HG02588 (cell line): ENCODE results near the gene LRRC57.
A peak's percentile ranks its signal among the peaks of the same experiment; 100 is the strongest.

Experiments
- ATAC-seq: cut with Tn5 transposase; IDR thresholded peaks from one replicate; pipeline ENCODE4 v1.9.1; 2021; ENCODE audit warnings: mild to moderate bottlenecking, moderate library complexity; ENCODE audit not compliant: unreplicated experiment

The LRRC57 gene

DNA sequence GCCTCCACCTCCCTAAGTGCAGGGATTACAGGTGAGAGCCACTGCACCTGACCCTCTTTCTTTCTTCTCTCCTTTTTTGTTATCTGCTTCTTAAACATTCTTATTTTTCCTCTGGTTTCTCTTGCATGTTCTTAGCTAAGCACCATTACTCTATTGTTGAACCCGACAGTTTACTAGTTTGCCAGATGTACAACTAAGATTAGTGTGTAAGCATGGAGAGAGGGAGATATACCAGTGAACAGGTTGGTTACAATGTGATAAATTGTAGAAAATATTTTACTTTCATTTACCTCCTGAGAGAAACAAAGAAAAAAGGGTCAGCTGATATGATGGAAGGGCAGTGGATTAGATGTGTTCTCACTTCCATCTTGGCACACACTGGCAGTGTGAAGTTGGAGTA, 5.0 kb upstream of the LRRC57 start:
- no peak for ATAC-seq

DNA sequence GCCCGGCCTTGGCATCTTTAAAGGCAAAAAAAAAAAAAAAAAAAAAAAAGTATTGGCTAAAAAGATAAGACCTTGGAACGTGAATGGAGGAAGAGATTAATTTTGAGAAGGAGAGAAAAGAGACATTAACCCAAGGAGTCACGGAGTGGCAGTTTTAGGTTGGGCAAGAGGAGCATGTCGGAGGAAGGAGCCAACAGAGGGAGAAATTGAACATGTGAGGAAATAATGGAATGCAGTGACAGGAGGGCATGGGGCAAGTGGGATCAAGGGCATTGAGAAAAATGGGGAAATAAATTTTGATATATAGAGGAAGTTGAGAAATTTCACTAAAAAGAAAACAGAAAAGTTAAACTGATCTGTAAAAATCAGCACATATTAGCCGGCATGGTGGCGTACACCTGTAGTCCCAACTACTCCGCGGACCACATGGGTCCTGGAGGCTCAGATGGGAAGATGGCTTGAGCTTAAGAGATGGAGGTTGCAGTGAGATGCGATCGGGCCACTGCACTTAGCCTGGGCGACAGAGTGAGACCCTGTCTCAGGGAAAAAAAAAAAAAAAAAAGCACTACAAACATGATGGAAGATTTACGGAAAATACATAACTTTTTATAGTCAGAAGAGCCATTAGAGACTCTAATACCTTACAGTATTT, 1.3 kb upstream of the LRRC57 start:
- no peak for ATAC-seq

DNA sequence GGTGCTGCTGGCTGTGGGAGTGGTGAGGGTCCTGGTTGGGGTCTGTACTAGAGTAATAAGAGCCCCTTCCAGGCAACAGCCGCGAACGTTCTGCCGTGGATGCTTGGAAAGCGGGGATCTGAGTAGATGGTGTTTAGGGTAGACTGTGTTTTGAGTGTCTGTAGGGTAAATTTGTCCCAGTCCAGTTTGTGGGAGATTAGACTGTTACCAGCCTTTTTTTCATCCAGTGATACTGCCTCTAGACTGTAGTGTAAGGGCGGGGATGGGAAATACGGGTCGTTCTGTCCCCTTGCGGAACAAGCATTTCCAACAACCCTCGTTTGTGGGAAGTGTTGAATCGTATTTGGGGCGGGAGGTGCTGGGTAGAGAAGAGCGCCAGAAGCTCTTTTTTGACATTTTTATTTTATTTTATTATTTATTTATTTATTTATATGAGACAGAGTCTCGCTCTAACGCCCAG, 469 bp upstream of the LRRC57 start:
- ATAC-seq: peak; percentile 37

DNA sequence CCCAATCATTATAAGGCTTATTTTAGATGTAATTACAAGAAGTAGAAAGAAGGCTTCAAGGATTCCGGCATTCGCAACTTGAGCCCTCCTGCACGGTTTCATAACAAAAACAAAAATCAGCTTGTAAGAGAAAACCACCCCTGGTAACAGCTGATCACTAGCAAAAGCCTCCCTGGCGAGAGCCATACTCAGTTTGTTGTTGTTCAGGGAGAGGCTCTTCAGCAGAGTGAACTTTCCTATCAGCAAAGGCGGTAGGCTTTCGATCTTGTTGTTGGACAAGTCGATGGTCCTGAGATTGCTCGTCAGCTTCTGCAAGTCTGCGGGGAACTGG, 710 bp downstream of the LRRC57 start:
- ATAC-seq: no peak

DNA sequence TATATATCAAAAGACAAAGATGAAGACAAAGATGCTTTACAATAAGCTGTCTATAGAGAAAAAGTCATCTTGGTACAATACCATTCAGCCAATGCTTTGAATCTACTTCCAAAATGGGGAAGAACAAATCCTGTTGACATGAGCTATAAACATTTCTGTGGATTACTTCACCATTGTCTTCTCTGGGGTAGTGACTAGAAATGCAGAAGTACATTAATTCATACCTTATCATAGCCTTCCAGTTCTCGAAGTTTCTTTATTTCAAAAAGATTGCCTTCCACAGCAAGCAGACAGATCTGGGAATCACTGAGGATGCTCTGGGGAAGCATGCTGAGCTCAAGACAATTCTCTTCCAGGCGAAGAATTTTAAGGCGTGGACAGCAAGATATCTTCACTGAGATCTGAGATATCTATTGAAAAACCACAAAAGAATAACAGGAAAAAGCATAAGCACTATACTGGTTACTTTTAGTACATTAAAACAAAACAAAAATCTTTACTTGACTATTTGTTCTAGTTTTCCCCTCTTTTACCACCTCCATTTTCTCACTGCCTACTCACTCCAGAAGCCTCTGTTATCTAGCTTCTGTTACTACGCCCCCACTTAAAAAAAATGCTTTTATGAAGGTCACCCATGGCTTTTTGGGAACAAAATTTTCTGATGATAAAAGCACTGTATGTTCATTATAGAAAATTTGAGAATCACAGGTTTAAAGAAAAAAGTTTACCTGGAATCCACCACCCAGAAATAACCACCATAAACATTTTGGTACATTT, 3.6 kb downstream of the LRRC57 start:
- no peak for ATAC-seq

DNA sequence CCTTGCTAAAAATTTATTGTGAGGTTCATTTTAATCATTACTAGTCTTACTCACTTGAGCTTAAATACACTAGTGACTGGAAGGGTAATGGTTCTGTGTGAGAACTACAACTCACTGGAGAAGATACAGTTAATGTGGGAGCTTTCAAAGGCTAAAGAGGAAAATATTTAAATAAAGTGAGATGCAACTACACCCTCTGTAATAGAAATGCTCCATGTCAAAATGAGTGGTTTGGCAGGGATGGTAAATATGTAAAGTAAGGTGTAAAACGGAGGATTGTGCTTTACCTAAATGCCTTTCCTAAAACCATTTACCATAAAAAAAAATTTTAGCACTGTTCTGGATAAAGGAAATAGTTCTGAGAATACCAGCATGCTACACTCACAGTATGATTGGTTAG, 15.3 kb downstream of the LRRC57 start:
- no peak for ATAC-seq

DNA sequence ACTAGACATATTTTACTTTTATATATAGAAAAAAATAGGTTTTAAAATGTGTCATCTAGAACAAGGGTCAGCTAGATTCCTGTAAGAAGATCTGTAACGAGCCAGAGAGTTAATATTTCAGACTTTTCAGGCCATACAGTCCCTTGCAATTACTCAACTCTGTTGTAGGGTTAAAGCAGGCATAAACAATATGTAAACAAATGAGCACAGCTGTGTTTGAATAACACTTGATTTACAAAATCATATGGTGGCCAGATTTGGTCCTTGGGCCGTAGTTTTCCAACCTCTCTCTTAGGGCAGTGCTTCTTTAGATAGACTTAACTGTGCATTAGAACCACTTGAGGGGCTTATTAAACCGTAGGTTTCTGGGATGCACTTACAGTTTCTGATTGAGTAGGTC, 19.6 kb downstream of the LRRC57 start:
- no peak for ATAC-seq

DNA sequence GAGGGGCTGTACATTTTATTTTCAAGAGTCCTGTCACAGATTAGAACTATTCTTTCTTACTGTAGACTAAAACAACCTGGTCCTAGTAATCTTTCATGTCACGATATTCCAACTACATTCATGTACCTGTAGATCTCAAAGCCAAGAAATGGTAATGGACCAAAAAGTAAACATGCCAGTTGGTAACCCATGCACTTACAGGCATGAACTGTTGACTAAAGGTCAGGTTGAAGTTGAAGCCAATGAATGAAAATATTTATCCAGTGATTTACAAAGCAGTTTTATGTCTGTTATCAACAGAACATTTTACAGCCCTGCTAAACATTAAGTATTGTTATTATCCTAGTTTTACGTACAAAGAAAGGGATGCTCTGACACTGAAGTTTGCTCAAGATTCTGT, 25.3 kb downstream of the LRRC57 start:
- no peak for ATAC-seq

DNA sequence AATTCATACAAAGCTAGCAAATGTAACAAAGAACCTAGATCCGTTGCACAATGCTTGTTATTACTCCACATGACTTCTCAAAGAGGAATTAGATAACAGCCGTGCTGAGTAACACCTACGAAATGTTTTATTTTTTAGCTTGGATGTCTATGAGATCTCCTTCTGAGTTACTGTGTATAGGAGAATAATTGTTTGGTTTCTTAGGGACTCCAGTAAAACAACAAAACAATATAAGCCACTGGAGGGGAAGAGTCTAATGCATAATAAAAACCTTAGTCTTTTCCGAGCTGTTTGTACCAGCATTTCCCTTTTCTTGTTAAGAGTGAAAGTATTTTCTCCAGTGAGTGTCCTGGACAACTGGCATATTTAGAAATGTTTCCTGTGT, 37.6 kb downstream of the LRRC57 start:
- ATAC-seq: no peak

DNA sequence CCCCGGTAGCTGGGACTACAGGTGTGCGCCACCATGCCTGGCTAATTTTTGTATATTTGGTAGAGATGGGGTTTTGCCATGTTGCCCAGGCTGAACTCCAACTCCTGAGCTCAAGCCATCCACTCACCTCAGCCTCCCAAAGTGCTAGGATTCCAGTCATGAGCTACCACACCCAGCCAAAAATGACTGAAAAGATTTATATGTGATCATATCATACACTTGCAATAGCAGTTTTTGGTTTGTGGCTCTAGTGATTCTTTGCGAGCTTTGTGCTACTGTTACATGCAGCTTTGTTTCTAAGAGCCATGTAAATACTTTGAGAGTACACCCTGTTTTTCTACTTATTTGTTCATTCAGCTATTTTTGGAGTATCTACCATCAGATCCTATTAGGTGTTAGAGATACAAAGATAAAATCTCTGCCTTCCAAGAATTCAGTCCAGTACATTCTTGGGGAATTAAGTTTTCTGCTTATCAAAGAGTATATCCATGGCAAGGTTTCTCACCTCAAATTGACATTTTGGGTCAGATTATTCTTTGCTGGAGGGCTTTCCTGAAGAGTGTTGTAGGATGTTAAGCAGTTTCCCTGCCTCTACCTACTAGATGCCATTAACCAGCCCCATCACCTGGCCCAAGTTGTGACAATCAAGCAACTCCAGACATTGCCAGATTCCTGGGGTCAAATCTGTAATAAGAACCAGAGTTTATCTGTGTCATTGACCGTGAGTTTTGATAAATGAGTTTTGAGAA, 38.2 kb downstream of the LRRC57 start:
- no peak for ATAC-seq

DNA sequence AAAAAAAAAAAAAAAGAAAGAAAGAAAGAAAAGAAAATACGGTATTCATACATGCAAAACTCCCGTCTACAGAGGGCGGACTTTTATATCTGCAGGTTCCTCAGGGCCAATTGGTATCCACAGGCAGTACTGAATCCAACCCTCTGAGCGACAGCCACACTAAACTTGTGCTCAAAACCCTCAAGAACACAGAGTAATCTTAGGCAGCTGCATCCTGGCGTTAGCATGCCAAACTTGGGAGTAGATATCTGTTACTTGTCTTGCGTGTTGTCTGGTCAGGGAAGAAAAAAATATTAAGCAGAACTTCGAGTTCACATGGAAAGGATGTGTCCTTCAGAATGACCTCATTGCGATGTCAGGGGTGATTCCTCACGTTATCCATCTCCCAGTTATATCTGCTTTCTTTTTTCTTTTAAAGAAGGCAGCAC, 40.3 kb downstream of the LRRC57 start:
- ATAC-seq: no peak

DNA sequence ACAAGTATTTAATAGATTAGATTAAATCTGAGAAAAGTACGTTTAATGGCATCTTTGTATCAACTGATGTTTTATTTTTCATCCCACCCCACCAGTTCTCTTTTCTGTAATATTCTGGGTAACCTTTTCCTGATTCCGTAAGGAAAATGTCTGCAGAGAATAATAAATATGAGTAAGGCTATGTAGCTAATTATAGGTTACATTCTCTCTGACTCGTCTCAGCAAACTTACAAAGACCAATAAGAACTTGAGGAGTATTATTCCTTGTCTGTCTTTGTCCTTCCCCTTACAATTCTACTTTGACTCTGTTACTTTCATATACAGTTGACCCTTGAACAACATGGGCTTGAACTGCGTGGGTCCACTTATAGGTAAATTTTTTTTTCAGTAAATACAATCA, 41.1 kb downstream of the LRRC57 start:
- no peak for ATAC-seq

DNA sequence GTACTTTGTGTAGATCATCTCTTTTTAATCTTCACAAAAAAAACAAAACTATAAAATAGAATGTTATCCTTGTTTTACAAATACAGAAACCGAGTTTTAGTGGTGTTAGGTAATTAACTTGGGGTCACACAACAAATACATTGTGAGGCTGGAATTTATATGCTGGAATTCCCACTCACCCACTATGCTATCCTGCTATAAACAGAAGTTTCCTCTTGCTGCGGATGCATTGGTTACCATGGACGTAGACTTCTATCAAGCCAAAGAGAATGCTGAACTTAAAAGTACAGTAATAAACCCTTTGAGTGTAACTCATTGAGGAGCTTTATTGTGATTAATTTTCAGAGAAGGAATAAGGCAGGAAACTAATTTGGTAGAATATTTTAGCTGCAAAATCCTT, 44.0 kb downstream of the LRRC57 start:
- no peak for ATAC-seq

DNA sequence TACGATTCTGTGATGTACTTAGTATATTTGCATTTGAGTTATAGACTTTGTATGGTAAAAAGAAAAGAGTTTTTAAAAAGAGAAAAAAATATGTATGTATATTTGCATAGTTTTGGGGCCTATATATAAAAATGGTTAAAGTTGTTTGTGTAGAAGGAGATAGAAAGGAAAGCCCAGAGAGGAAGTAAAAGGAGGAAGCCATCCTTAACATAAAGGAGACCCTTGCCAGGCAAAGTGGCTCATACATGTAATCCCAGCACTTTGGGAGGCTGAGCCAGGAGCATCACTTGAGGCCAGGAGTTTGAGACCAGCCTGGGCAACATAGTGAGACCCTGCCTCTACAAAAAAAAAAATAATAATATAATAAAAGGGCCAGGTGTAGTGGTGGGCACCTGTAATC, 44.8 kb downstream of the LRRC57 start:
- no peak for ATAC-seq

DNA sequence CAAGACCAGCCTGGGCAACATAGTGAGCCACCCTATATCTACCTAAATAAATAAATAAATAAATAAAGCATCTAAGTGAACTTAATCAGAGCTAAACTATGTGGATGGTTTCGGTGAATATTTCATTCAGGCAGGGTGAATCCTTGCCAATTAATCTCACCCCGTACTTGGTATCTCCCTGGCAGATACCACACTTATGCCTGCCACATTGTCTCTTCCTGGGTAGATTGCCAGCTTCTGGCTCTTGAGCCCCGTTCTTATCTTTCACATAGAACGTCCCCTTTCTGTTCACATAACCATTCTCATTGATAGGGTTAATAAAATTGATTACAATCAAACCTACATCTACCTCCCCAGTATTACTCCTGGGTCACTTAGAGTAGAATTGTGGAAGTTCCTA, 46.1 kb downstream of the LRRC57 start:
- ATAC-seq: no peak

DNA sequence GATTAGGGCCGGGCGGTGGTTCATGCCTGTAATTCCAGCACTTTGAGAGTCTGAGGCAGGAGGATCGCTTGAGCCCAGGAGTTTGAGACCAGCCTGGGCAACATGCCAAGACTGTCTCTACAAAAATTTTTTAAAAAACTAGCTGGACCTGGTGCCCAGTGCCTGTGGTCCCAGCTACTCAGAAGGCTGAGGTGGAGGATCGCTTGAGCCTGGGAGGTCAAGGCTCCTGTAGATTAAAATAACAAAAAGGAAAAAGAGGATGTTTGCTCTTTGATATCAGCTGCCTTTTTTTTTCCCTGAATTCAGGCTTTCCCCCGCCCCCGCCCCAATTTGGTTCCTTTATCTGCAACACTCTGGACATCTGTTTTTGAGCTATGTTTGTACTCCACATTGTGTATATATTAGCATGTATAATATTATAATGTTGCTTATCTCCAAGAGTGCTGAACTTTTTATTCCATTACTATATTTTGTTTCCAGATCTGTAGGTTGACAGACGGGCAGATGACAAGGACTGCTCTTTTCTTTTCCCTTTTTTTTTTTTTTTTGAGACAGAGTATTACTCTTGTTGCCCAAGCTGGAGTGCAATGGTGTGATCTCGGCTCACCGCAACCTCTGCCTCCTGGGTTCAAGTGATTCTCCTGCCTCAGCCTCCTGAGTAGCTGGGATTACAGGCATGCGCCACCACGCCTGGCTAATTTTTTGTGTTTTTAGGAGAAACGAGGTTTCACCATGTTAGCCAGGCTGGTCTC, 48.6 kb downstream of the LRRC57 start:
- no peak for ATAC-seq

DNA sequence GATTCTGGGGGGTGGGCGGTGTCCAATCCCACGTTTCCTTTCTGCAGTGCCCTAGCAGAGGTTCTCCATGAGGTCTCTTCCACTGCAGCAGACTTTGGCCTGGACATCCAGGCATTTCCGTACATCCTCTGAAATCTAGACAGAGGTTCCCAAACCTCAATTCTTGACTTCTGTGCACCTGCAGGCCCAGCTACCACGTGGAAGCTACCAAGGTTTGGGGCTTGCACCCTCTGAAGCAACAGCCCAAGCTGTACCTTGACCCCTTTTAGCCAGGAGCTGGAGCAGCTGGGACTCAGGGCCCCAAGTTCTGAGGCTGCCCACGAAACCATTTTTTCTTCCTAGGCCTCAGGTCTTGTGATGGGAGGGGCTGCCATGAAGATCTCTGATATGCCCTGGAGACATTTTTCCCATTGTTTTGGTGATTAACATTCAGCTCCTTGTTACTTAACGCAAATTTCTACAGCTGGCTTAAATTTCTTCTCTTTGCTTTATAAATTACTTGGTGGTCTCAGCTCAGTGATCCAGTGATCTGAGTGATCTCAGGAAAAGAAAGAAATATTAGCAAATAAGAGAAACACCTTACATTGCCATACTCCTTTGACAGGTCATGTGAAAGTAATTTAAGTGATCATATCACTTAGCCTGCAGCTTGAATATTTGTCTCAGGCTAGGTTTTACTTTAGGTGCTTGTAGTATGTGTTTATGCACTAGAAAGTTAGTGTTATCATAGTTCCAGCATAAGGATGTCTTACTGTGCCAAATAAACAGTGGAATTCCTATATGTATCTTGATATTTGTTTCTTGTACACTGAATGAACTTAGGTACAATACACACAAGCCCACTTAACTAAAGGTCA, 50.2 kb downstream of the LRRC57 start:
- ATAC-seq: no peak

DNA sequence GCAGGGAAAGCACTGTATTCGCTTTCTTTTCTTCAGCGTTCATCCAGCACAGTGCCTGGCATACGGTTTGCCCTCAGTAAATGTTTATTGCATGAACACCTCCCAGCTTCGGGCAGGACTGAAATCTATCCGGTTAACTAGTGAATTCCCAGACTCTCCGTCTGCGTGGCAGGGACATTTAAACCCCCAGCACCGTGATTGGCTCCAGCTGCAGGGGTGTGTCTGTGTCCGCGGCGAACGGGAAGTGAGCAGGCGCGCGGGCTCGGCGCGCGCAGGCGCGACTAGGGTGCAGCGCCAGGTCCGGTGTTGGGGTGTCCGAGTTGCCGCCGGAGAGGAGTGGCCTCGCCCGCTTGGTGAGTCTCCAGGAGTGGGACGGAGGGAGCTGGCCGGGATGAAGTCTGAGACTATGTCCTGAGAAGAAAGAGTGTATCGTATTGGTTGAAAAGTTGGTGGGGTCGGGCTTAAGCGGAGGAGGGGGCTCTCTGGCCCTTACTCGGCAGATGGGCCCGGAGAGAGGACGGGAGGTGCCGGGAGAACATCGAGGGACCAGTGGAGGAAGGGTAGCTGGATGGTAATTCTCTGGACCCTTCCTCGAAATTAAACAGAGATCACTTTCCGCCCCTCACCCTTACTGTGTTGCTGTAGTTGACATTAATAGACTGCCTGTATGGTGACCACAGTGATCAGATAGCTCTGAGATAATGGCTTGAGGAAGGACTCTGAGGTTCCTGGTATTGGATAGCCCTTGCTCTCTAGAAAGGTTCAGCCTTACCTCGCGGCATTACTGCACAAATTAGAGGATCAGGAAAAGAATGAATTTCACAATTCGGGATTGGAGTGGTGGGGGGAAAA, 53.0 kb downstream of the LRRC57 start, which contains the start of gene SNAP23:
TSS of gene SNAP23 (plus strand) at position 274 of the 852 bp plus-strand sequence. CDS start 16,213 bp downstream, outside the sequence.
- peak; percentile 75 for ATAC-seq

DNA sequence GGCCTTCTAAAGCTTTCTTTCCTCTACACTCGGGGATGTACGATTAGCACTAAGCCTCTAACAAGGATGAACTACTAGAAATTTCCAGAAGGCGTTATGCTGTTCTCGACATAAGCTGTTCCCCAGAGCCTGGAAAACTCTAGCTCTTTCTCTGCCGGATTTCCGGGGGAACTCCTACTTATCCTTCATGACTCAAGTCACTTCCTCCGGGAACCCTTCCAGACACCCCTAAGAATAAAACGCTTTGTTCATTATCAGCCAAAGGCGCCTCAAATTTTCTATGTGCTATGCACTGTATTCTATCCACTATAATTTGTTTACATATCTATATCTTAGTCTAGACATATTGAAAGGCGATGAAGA, 53.6 kb downstream of the LRRC57 start:
- ATAC-seq: no peak
